ENCODE data around the gene PTMS. TPM values are rescaled to one million over a fixed set of nuclear protein-coding genes. Genes with fewer than 3 reads are reported as not detected.

PTMS gene
- total and polyA plus RNA-seq, 2 of the 13 experiments (the other 11 are each of a cell fraction or from before 2014, with no cell fraction given) = 40.5 to 82.4 TPM

- TF ChIP-seq ZNF446 (CRISPR knock-in tag; IDR thresholded peaks at IDR 0.05) (no peak), ZNF687 (CRISPR knock-in tag; IDR thresholded peaks at IDR 0.05) (peak; percentile 74), POLR2A (IDR thresholded peaks at IDR 0.05; ENCODE audit: insufficient read depth in 1 of 2, low read depth in 2 of 2, low read length in 2 of 2) (no peak), REPIN1 (CRISPR knock-in tag; IDR thresholded peaks at IDR 0.05; ENCODE audit: borderline replicate concordance, low read depth) (no peak), ZNF557 (CRISPR knock-in tag; IDR thresholded peaks at IDR 0.05) (no peak), ZNF407 (CRISPR knock-in tag; IDR thresholded peaks at IDR 0.05; ENCODE audit: not compliant biosample characterization) (peak; percentile 41), ZNF710 (CRISPR knock-in tag; IDR thresholded peaks at IDR 0.05; ENCODE audit: borderline replicate concordance) (no peak; the same call in 1 of the 2 replicates), KDM5B (CRISPR knock-in tag; IDR thresholded peaks at IDR 0.05; ENCODE audit: borderline replicate concordance) (peak; percentile 42; the same call in 1 of the 2 replicates), RFX1 (IDR thresholded peaks at IDR 0.05) (peak; percentile 84), ZNF639 (CRISPR knock-in tag; conservative IDR thresholded peaks at IDR 0.05) (no peak), SP1 (IDR thresholded peaks at IDR 0.05) (no peak), SP1 (CRISPR knock-in tag; IDR thresholded peaks at IDR 0.05) (peak; percentile 6; the same call in 1 of the 2 replicates), SYNCRIP (IDR thresholded peaks at IDR 0.05; ENCODE audit: insufficient read depth, low read depth, low read length) (no peak)
Observed at GRCh38 chr12:6764011-6764828, 1.9 kb upstream of the PTMS start (continued).

Measured in HepG2 (cell line).